SK-N-MC (cell line): Measurements from ENCODE around the gene APOBEC2.

Experiments
- EZH2 ChIP-seq: fragments of 200-600 bp; sonication (generic); IDR thresholded peaks from one replicate; pipeline ENCODE4 v1.6.1; 2017; ENCODE audit warnings: antibody characterized with exemption
- POLR2AphosphoS5 ChIP-seq: IDR thresholded peaks from 2 replicates; pipeline ENCODE4 v1.6.1; 2012; ENCODE audit warnings: mild to moderate bottlenecking, low read depth, low read length, borderline replicate concordance

DNA sequence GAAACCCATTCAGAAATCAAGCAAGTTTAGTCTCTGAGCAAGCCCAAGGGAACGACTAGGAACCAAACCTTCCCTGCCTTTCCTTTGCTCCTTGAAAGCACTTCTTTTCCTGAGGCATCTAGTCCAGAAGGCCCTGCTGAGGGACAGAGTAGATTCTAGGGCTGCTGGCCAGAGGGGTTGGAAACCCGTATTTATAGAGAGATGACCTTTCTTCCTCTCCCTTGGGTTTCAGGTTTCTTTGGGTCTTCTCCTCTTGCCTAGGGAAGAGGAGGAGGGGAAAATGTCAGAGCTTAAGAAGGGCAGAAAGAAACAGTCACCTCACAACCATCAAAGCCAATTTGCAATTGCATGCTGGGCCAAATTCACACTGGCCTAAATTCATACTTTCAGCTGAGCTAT, 5.8 kb downstream of the APOBEC2 start:
- TF ChIP-seq EZH2 (no peak), POLR2AphosphoS5 (no peak)
